GM18861 (cell line): ENCODE data around the gene ARSB.
"Not testable (repeated sequence)": the region's sequence is repeated elsewhere in the genome, so short reads cannot be mapped to it uniquely, and the experiment has no call there.

Experiments used
- ATAC-seq: cut with Tn5 transposase; IDR thresholded peaks from one replicate; pipeline ENCODE4 v1.9.1; 2021; ENCODE audit not compliant: unreplicated experiment

ARSB gene

GRCh38 chr5:78956901-78957300 lies 28.2 kb downstream of the ARSB start:
- no peak for ATAC-seq

- ATAC-seq: no peak
Measured at GRCh38 chr5:78953092-78953800, 31.9 kb downstream of the ARSB start.

- no peak for ATAC-seq
Measured at GRCh38 chr5:78930721-78931120, 54.4 kb downstream of the ARSB start.

- ATAC-seq: no peak
Measured at GRCh38 chr5:78929833-78930232, 55.3 kb downstream of the ARSB start.

- ATAC-seq: no peak
Measured at GRCh38 chr5:78927657-78928282, 57.3 kb downstream of the ARSB start.

GRCh38 chr5:78926252-78926651 lies 58.9 kb downstream of the ARSB start:
- no peak for ATAC-seq

GRCh38 chr5:78925129-78925876 lies 59.8 kb downstream of the ARSB start:
- no peak for ATAC-seq

- ATAC-seq: no peak
Measured at GRCh38 chr5:78923622-78923970, 61.5 kb downstream of the ARSB start.

- ATAC-seq: peak; percentile 51
Measured at GRCh38 chr5:78922879-78923621, 62.1 kb downstream of the ARSB start.

GRCh38 chr5:78920604-78921003 lies 64.5 kb downstream of the ARSB start:
- ATAC-seq: no peak

- ATAC-seq: no peak
Measured at GRCh38 chr5:78919796-78920195, 65.3 kb downstream of the ARSB start.

- no peak for ATAC-seq
Measured at GRCh38 chr5:78916044-78916443, 69.1 kb downstream of the ARSB start.

GRCh38 chr5:78915170-78915569 lies 69.9 kb downstream of the ARSB start:
- no peak for ATAC-seq

- ATAC-seq: no peak
Measured at GRCh38 chr5:78912811-78913210, 72.3 kb downstream of the ARSB start.

- no peak for ATAC-seq
Measured at GRCh38 chr5:78912085-78912771, 72.9 kb downstream of the ARSB start.

GRCh38 chr5:78909224-78909983 lies 75.7 kb downstream of the ARSB start:
- not testable (repeated sequence) for ATAC-seq

- ATAC-seq: no peak
Measured at GRCh38 chr5:78908173-78909061, 76.7 kb downstream of the ARSB start.

- no peak for ATAC-seq
Measured at GRCh38 chr5:78907255-78907891, 77.7 kb downstream of the ARSB start.
